NCI-H1417 (cell line): Measurements from ENCODE around the gene TANGO2.

Experiments
- DNase-seq, 3 experiments: peaks; one replicate each; lab custom pipeline; 2025; lab: John Stamatoyannopoulos, UW

The TANGO2 gene

GRCh38 chr22:20020533-20021195 is at the start of gene TANGO2:
Gene TANGO2 (plus strand): TSS chr22:20021110. CDS start chr22:20036799, 15,689 bp downstream.
- peak; percentile 86 to 88 (median 87) for DNase-seq

DNA sequence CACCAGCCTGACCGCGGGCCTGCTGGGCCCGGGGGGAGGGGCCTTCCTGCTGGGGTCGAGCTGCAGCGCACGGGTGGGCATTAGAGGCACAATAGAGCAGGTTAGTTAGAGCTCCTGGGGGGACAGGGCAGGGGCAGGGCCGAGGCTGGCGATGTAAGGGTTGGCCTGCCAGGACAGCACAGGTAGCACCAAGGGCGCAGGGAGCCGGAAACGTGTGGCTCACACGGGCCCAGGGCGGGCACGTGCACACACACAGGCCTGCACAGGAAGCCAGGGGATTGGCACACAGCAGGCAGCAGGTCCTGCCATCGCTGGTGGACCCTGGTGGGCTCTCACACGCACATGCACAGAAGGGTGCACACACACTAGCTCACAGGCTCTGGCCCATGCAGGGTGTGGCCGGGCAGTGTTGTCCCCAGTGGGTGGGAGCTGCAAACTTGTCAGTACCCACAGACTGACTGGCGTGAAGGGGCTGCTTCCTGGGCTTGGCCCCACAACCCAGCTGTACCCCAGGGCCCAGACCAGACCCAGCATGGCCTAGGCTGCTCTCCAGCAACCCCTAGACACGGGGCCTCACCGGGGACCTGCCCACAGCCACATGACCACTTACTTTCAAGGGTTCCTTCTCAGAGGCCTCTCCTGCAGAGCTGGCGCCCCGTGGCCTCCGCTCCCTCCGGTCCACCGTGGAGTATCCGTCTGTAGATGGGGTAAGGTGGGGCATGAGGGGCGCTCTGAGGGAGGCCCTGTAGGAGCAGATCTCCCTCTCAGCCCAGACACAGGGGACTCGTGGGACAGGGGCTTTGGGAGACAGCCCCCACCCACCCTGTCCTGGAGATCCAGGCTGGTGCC is 49.4 kb upstream of the TANGO2 start:
- no peak for DNase-seq

DNA sequence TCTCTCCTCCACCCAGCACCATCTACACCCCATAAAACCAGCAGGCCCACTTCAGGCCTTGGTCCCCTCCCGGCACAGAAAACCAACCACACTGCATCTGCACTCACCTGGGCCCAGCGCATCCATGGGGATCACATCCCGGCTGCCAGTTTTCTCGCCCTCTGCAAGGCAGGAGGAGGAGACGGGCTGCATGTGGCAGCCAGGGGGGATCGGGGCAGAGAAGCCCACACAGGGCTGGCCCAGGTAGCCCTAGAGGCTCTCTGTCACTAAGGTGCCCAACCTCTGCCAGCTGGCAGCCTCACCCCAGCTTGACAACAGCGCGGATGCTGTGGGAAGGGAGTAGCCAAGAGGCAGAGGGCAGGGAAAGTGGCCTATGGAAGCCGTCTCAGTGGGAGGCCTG is 48.7 kb upstream of the TANGO2 start:
- DNase-seq: no peak

DNA sequence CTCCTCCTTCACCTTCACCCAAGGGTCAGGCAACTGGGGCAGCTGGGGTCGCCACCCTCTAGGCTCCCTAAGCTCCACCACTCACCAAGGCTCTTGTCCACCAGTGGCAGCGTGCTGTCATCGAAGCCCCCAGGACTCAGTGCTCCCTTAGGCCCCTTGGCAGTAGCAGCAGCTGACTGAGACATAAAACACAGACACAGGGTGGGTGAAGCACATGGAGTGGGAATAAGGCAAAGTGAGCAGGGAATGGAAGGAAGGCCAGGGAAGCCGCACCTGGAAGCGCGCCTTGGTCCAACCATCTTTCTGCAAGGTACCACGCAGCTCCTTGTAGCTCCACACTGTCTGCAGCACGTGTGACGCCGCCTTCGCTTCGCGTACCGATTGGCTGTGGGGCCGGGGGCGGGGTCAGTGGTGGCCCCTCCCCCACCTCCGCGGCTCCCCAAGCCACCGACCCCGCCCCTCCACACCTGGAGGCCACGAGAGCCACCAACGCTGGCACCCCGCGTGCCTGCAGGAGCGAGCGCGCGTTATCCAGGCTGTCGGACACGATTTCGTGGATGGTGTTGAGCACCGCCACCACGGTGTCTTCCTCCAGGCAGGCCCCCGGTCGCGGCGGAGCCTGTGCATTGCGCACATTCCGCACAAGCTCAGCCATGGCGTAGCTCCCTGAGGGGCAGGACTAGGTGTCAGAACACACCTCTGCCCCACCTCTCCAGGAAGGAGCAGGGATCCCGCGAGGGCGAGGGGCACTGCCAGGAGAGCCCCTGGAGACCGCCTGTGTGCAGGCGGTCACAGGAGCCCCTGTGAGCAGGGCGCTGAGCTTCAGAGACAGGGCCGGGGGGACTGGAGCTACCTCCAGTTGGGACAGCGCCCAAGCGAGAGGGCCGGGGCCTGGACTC is 48.0 kb upstream of the TANGO2 start:
- DNase-seq: no peak

GRCh38 chr22:19973551-19974267 is 47.2 kb upstream of the TANGO2 start:
- DNase-seq: no peak

- peak; percentile 84 to 95 (median 84) for DNase-seq
Measured at GRCh38 chr22:19974268-19974861, 46.5 kb upstream of the TANGO2 start.

DNA sequence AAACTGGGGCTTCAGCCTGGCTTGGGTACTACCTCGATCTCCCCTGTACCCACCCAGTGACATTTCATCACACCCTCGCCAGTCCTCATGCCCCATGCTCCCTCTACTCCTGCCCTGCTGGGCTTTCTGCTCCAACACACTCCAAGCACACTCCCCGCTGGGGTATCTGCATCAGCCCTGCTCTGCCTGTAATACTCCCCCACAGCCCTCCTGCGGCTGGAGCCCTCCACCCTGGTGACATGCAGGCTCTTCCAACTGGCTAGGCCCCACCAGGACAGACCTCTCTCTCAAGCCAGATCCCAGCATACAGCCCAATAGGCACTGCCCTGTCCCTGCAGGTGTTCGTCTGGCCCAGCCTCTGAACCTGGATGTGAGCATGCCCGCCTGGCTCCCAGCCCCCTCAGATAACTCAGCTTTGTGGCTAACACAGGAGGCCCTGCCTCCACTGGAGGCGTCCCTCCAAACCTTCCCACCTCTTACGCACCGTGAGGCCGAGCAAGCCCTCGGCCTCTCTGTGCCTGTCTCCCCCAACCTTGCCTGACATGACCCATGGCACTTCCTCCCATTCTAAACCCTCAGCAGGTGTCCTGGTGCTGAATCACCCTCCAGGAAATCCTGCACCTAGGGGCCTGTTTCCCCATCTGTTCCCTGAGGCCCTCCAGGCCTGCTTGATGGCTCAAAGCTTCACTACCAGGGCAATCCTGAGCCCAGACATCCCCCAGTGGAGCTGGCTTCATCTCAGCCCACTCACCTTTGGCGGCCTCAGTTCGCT is 45.8 kb upstream of the TANGO2 start:
- peak; percentile 47 to 88 (median 81) for DNase-seq

DNA sequence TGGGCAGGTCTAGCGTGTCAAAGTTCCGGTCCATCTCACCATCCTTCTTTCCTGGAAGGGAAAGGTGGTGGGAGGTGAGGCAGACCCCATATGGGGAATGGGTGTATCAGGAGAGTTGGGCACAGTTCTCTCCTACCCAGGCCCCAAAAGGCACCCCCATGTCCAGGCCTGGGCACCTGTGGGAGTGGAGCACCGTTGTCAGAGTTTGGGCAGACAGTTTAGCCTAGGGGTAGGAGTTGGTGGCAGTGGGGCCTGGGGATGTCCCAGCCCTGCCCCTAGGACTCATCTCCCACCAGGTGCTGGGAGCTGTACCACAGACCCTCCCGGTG is 45.2 kb upstream of the TANGO2 start:
- no peak for DNase-seq

GRCh38 chr22:19976671-19977070 is 44.2 kb upstream of the TANGO2 start:
- DNase-seq: no peak

GRCh38 chr22:19977296-19978243 is 43.3 kb upstream of the TANGO2 start:
- no peak for DNase-seq

DNA sequence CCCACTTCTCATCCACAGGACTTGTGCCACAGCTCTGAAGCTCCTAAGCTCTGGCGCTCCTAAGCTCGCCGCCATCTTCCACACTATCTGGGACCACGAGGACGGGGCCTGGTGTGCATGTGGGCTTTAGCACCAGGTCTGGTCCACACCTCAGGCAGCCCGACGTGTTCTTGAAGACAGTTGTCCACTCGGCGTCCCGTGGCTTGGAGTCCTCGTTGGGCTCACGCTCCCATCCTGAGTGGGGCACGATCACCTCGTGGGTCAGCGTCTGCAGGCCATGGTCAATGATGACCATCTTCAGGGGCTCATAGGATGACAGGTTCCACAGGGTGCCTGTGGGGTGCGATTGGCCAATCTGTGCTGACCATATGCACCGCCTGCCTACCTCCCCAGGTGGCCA is 42.2 kb upstream of the TANGO2 start:
- DNase-seq: no peak

DNA sequence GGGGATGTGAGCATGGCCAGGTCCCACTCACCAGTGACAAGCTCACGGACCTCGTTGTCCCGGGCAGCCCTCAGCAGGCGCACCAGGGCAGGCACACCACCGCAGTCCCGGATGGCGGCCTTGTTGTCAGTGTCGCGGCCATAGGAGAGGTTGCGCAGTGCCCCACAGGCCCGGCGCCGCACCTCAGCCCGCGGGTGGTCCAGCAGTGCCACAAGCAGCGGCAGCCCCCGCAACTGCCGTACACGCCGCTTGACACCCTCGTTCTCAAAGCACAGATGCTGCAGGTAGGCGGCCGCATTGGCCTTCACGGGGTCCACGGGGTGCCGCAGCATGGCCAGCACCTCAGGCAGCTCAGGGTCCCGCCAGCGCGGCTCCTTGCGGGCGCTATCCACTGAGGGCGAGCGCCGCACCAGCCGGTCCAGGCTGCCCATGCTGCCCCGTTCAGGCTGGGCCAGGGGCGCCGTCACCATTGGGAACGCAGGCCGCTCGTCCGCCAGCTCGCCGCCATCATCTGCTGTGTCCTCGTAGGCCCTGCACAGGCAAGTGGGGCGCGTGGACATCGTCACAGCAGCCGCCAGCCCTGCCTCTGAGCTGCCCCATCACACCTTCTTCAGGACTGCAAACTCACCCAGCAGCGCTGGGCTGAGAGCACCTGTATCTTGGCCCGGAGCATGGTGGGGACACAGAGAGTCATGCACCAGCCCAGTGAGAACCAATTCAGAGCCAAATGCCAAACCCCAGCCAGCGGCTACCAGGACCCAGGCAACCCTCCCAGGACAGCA is 41.0 kb upstream of the TANGO2 start:
- DNase-seq: no peak

GRCh38 chr22:19980766-19981165 is 40.1 kb upstream of the TANGO2 start:
- DNase-seq: no peak

GRCh38 chr22:19981171-19981960 is 39.5 kb upstream of the TANGO2 start:
- DNase-seq: no peak

GRCh38 chr22:19981961-19982920 is 38.7 kb upstream of the TANGO2 start:
- DNase-seq: no peak

- no peak for DNase-seq
Measured at GRCh38 chr22:19982991-19983578, 37.8 kb upstream of the TANGO2 start.
